HG02678 (cell line): ENCODE results near the gene SLC22A5.

Source experiments
- ATAC-seq: cut with Tn5 transposase; IDR thresholded peaks from one replicate; pipeline ENCODE4 v1.9.1; 2021; ENCODE audit warnings: mild to moderate bottlenecking, moderate library complexity; ENCODE audit not compliant: unreplicated experiment

The SLC22A5 gene

GRCh38 chr5:132439521-132440089, 70.1 kb downstream of the SLC22A5 start:
- ATAC-seq = no peak

- ATAC-seq = no peak
Observed at GRCh38 chr5:132444061-132444460, 74.6 kb downstream of the SLC22A5 start.
